Measurements from ENCODE around the gene NFILZ.

GRCh38 chr19:8673276-8673891 lies 43.0 kb downstream of the NFILZ start:
- TF ChIP-seq POLR2A (IDR thresholded peaks at IDR 0.05; ENCODE audit: low read length), result no peak
- no peak for TF ChIP-seq GATA1 (IDR thresholded peaks at IDR 0.05; ENCODE audit: low read depth, low read length)
